ENCODE results near the gene GPC5. TPM values are rescaled to one million over a fixed set of nuclear protein-coding genes. Genes with fewer than 3 reads are reported as not detected.

Gene GPC5
- total and polyA plus RNA-seq, 2 of the 13 experiments (the other 11 are each of a cell fraction or from before 2014, with no cell fraction given), result 0.02 to 0.07 TPM

DNA sequence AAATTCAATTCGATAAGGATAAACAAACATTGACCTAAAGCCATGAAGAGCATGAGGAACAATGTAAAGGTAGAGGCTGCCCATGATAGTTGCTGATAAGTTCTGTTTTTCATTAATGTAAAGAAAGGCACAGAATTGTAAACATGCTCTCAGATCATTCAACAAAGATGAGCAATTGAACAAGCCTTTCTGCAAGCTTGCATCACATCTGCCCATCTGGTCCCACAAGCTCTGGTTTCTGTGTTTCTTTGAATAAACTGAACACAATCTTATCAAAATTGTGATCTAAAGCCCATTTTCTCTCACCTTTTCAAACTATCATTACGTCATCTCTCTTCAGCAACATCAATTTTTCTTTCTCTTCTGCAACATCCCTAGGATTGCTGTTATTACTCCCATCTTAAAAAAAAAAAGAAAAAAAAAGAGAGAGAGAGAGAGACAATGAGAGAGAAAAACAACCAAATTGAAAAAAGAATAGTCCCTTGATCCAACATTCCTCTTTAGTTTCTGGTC, 1340.9 kb downstream of the GPC5 start:
- Histone ChIP-seq H3K36me3 (replicated peaks in 1 of 2; ENCODE audit: control insufficient read depth in 1 of 2, insufficient read depth in 2 of 2, low read length in 2 of 2) (no peaks in the 10 kb centered on the region), H3K4me1 (ENCODE audit: insufficient read depth, low read length) (no peaks in the 10 kb centered on the region), H3K4me2 (ENCODE audit: low read depth, low read length) (no peak overlapping the region), H3K27me3 (ENCODE audit: control insufficient read depth in 1 of 2, insufficient read depth in 2 of 2, low read length in 2 of 2) (no peaks in the 10 kb centered on the region), H3K9me3 (ENCODE audit: low read length) (no peaks in the 10 kb centered on the region), H3K79me2 (ENCODE audit: insufficient read depth, low read length) (no peaks in the 10 kb centered on the region), H3K27ac (ENCODE audit: extremely low read length, insufficient read depth, low read length) (no peak overlapping the region), H3K4me3 (replicated peaks in 1 of 3; ENCODE audit: insufficient read depth in 1 of 3, low read depth in 2 of 3, low read length in 3 of 3) (no peak overlapping the region), H3K9ac (ENCODE audit: insufficient read depth, low read depth, low read length) (no peak overlapping the region), H4K20me1 (ENCODE audit: insufficient read depth, low read length) (no peaks in the 10 kb centered on the region), H2AFZ (ENCODE audit: low read length) (no peak overlapping the region)
- ATAC-seq (no peak), DNase-seq (ENCODE audit: low spot score) (no peak), FAIRE-seq (no peak)
- CTCF ChIA-PET (ENCODE audit: low intra/inter-chr PET ratio, low total read pairs), result no interaction called here
- POLR2A ChIA-PET, result no interaction called here
- intact Hi-C loops (cut with micrococcal nuclease; ENCODE audit: unreplicated experiment), result no loop called here
- no TSS peak for BruUV-seq (replicated peaks)
- TF ChIP-seq ZNF619 (CRISPR knock-in tag; IDR thresholded peaks at IDR 0.05) (no peak), CREB1 (IDR thresholded peaks at IDR 0.05) (peak; percentile 44; the same call in 1 of the 2 replicates), CREB1 (CRISPR knock-in tag; IDR thresholded peaks at IDR 0.05) (no peak), ATF7 (IDR thresholded peaks at IDR 0.05) (peak; percentile 96), ATF7 (CRISPR knock-in tag; IDR thresholded peaks at IDR 0.05) (no peak), KAT2B (IDR thresholded peaks at IDR 0.05; ENCODE audit: borderline replicate concordance, low read depth, low read length) (no peak), ZNF574 (CRISPR knock-in tag; IDR thresholded peaks at IDR 0.05) (no peak)
- TF ChIP-seq, protein P1, sequence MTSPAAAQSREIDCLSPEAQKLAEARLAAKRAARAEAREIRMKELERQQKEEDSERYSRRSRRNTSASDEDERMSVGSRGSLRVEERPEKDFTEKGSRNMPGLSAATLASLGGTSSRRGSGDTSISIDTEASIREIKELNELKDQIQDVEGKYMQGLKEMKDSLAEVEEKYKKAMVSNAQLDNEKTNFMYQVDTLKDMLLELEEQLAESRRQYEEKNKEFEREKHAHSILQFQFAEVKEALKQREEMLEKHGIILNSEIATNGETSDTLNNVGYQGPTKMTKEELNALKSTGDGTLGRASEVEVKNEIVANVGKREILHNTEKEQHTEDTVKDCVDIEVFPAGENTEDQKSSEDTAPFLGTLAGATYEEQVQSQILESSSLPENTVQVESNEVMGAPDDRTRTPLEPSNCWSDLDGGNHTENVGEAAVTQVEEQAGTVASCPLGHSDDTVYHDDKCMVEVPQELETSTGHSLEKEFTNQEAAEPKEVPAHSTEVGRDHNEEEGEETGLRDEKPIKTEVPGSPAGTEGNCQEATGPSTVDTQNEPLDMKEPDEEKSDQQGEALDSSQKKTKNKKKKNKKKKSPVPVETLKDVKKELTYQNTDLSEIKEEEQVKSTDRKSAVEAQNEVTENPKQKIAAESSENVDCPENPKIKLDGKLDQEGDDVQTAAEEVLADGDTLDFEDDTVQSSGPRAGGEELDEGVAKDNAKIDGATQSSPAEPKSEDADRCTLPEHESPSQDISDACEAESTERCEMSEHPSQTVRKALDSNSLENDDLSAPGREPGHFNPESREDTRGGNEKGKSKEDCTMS (CRISPR knock-in tag; conservative IDR thresholded peaks at IDR 0.05), result no peak
- 0% methylated on average over 2 of the region's 2 CpGs for WGBS (ENCODE audit: low lambda C conversion rate)
- in situ Hi-C loops (cut with HindIII; ENCODE audit: extremely low pct_ligation_motif_present, low pct_unique_long_range_greater_than_20kb), result no loop called here

All from HepG2 (cell line).